ENCODE data around the gene RPL36AL.
"Not testable (repeated sequence)": the region's sequence is repeated elsewhere in the genome, so short reads cannot be mapped to it uniquely, and the experiment has no call there.

The RPL36AL gene

DNA sequence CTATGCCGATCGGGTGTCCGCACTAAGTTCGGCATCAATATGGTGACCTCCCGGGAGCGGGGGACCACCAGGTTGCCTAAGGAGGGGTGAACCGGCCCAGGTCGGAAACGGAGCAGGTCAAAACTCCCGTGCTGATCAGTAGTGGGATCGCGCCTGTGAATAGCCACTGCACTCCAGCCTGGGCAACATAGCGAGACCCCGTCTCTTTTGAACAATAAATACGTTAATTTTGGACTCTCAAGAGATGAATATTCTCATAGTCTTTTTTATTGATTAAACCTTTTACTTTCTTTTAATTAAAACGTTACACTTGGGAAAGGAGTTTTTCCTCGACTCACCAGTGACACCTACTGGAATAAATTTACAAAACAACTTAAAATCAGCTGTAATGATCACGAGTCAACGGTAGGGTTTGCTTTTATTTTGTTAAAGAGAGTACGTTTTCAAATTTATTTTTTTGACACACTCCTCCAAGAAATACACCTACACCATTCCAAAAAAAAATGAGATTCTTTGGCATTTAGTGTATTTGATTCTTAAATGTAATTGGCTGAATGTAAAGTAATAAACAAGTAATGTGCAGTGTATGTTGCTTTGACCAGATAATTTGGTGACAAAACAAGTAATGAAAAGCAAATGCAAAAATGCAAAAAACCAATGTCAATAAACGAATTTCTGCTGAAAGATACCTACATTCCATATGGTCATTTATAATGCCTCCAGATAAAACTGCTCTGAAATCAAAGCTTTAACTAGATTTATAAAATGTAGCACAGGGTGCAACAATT, 33.6 kb downstream of the RPL36AL start:
- peak overlapping the region; percentile 98 for H3K4me3 ChIP-seq
- peak overlapping the region; percentile 91 for H3K27ac ChIP-seq
- H3K9ac ChIP-seq (ENCODE audit: insufficient read length), result peak overlapping the region; percentile 72
- no peak for TF ChIP-seq EZH2 (IDR thresholded peaks at IDR 0.05)
- TF ChIP-seq POLR2AphosphoS5 (IDR thresholded peaks at IDR 0.05; ENCODE audit: borderline replicate concordance, low read depth, low read length), result no peak
- TF ChIP-seq FOXP2 (optimal IDR thresholded peaks at IDR 0.05; ENCODE audit: control extremely low read depth, extremely low read length, insufficient read depth), result no peak
- DNase-seq (ENCODE audit: low read depth, low spot score), result peak; percentile 90
- H3K9me3 ChIP-seq (ENCODE audit: low read depth, low read length), result no peaks in the 10 kb centered on the region
- H3K36me3 ChIP-seq (ENCODE audit: insufficient read depth, low read length), result peaks cover 39% of the 10 kb centered on the region

DNA sequence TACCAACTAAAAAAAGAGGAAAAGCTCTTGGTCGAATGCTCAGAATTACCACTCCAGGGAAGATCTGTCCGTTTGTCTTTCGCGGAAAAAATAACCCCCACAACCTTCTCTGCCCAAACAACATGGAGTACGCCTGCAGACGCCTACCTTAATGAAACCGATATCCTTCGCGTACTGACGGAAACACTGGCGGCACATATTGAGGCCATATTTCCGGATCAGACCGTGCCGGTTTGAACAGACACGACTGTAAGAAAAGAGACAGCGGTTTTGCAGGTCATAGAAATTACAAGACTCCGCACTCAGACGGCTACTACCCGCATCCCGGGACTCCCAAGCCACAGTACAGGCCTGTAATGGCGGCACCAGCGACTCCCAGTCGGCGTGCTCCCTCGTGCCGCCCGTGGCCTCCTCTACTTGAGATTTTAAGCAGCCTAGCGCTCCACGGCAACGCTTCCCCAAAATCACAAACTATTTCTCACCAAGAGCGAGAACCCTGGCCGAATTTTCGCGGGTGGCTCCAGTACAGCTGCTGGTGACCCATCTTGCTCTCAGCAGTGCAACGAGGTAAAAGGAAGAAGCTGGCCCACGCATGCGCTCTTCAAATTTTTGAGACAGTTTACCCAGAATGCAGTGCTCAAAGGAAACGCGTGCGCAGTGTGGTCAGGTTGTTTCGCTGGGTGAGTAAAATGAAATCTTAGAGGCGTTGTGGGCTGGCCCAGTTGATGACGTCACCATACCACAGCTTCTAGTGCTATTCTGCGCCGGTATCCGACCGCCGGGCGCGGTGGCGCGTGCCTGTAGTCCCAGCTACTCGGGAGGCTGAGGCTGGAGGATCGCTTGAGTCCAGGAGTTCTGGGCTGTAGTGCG, 34.4 kb downstream of the RPL36AL start, which contains the start of gene RPS29:
Gene RPS29, minus strand, starts transcription at position 578 of the 870 bp plus-strand sequence. Its CDS starts 34 bp downstream, at position 544.
- Histone ChIP-seq H3K27ac (peak within 1 kb of the TSS; percentile 91), H3K9me3 (ENCODE audit: low read depth, low read length) (no peaks in the 10 kb centered on the region), H3K36me3 (ENCODE audit: insufficient read depth, low read length) (peaks cover 43% of the 10 kb centered on the region), H3K9ac (ENCODE audit: insufficient read length) (peak within 1 kb of the TSS; percentile 99), H3K4me3 (peak within 1 kb of the TSS; percentile 98)
- DNase-seq (ENCODE audit: low read depth, low spot score), result peak; percentile 100
- TF ChIP-seq POLR2AphosphoS5 (IDR thresholded peaks at IDR 0.05; ENCODE audit: borderline replicate concordance, low read depth, low read length) (peak; percentile 98), FOXP2 (optimal IDR thresholded peaks at IDR 0.05; ENCODE audit: control extremely low read depth, extremely low read length, insufficient read depth) (no peak), EZH2 (IDR thresholded peaks at IDR 0.05) (no peak)

DNA sequence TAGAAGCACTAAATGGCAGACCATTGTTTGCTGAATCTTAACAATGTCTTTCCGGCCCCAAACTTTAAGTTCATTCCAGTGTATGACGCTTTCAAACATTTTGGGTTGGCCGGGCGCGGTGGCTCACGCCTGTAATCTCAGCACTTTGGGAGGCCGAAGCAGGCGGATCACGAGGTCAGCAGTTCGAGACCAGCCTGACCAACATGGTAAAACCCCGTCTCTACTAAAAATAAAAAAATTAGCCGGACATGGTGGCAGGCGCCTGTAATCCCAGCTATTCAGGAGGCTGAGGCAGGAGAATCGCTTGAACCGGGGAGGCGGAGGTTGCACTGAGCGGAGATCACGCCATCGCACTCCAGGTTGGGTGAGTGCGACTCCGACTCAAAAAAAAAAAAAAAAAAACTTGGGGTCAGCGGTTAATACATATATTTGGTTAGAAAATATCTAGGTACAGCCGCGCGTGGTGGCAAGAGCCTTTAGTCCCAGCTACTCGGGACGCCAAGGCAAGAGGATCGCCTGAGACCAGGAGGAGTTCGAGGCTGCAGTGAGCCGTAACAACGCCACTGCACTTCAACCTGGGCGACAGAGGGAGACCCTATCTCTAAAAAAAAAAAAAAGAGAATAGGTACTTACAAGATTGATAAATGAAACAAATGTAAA, 35.3 kb downstream of the RPL36AL start:
- not testable (repeated sequence) for H3K9me3 ChIP-seq (ENCODE audit: low read depth, low read length); DNase-seq (ENCODE audit: low read depth, low spot score)
- Histone ChIP-seq H3K4me3 (peak overlapping the region; percentile 98), H3K9ac (ENCODE audit: insufficient read length) (peak overlapping the region; percentile 99), H3K27ac (peak overlapping the region; percentile 87), H3K36me3 (ENCODE audit: insufficient read depth, low read length) (peaks cover 45% of the 10 kb centered on the region)

DNA sequence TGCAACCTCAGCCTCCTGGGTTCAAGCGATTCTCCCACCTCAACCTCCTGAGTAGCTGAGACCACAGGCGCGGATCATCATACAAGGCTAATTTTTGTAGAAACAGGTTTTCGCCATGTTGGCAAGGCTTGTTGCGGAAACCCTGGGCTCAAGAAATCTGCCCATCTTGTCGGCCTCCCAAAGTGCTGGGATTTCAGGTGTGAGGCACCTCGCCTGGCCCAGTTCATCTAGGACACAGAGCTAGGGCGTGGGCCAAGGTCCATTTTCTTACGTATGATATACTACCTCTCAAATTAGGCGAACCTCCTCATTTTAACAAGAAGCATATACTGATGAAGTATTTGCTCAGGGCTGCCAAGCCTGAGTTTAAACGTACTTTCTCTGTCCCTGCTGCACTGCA, 36.4 kb downstream of the RPL36AL start:
- DNase-seq (ENCODE audit: low read depth, low spot score), result no peak
- TF ChIP-seq FOXP2 (optimal IDR thresholded peaks at IDR 0.05; ENCODE audit: control extremely low read depth, extremely low read length, insufficient read depth) (no peak), POLR2AphosphoS5 (IDR thresholded peaks at IDR 0.05; ENCODE audit: borderline replicate concordance, low read depth, low read length) (no peak), EZH2 (IDR thresholded peaks at IDR 0.05) (no peak)
- Histone ChIP-seq H3K9me3 (ENCODE audit: low read depth, low read length) (no peaks in the 10 kb centered on the region), H3K9ac (ENCODE audit: insufficient read length) (peak overlapping the region; percentile 99), H3K27ac (peak overlapping the region; percentile 73), H3K4me3 (peak overlapping the region; percentile 98), H3K36me3 (ENCODE audit: insufficient read depth, low read length) (peaks cover 54% of the 10 kb centered on the region)

DNA sequence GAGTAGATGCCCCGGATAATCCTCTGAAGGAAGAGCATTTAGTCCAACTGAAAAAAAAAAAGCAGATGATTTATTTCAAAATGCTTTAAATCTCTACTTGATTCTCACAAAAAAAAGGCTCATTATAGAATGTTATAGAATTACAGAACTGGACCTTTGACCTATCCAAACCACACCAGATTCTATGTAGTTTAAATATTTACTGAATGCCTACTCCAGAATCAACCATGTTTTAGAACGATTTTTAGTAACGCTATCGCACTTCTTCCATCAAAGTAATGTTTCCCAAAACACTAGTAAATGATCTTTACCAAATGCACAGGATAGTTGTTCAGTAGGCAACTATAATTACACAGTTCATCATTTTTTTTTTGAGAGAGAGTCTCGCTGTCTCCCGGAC, 36.8 kb downstream of the RPL36AL start:
- no peak for DNase-seq (ENCODE audit: low read depth, low spot score)
- Histone ChIP-seq H3K9ac (ENCODE audit: insufficient read length) (peak overlapping the region; percentile 99), H3K4me3 (peak overlapping the region; percentile 98), H3K9me3 (ENCODE audit: low read depth, low read length) (no peaks in the 10 kb centered on the region), H3K27ac (peak overlapping the region; percentile 73), H3K36me3 (ENCODE audit: insufficient read depth, low read length) (peaks cover 58% of the 10 kb centered on the region)
- no peak for TF ChIP-seq EZH2 (IDR thresholded peaks at IDR 0.05)
- TF ChIP-seq FOXP2 (optimal IDR thresholded peaks at IDR 0.05; ENCODE audit: control extremely low read depth, extremely low read length, insufficient read depth), result no peak
- no peak for TF ChIP-seq POLR2AphosphoS5 (IDR thresholded peaks at IDR 0.05; ENCODE audit: borderline replicate concordance, low read depth, low read length)

DNA sequence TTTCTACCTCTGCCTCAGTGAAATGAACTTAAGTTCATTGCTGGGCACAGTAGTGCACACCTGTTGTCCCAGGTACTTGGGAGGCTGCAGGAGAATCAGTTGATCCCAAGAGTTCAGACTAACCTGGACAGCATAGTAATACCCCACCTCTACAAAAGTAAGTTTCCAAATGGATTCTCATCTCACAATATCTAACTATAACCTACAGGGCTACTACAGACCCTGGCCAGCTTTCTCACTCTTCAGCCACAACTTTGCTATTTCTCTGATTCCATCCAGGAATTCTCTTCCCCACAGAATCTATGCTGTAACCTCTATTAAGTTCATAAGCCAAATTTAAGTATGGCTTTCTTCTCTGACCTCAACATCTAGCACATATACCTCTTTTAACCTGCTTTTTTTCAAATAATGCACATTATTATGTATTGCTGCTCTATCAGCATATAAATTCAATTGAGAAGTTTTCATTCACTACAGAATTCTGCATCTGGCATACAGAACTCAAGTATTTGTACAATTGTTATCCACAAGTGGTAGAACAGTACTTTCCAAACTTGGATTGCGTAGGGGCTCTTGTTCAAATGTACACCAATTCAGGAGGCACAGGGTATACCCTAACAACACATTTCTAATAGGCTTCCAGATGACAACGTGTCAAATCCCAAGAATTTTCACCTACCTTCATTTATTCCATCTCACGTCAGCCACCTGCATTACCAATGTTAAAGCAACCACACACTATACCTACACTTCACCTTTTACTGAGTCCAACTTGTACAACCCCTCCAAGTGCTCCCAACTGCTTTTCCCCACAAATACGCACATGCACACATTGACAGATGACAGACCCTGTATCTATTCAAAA, 38.1 kb downstream of the RPL36AL start:
- peak overlapping the region; percentile 12 for H3K9ac ChIP-seq (ENCODE audit: insufficient read length)
- H3K36me3 ChIP-seq (ENCODE audit: insufficient read depth, low read length), result peaks cover 69% of the 10 kb centered on the region
- no peak overlapping the region for H3K4me3 ChIP-seq
- H3K27ac ChIP-seq, result peak overlapping the region; percentile 12; the same call in 1 of the 2 replicates
- no peaks in the 10 kb centered on the region for H3K9me3 ChIP-seq (ENCODE audit: low read depth, low read length)
- no peak for DNase-seq (ENCODE audit: low read depth, low spot score)
- peak; percentile 44; the same call in 1 of the 2 replicates for TF ChIP-seq POLR2AphosphoS5 (IDR thresholded peaks at IDR 0.05; ENCODE audit: borderline replicate concordance, low read depth, low read length)
- no peak for TF ChIP-seq FOXP2 (optimal IDR thresholded peaks at IDR 0.05; ENCODE audit: control extremely low read depth, extremely low read length, insufficient read depth)

DNA sequence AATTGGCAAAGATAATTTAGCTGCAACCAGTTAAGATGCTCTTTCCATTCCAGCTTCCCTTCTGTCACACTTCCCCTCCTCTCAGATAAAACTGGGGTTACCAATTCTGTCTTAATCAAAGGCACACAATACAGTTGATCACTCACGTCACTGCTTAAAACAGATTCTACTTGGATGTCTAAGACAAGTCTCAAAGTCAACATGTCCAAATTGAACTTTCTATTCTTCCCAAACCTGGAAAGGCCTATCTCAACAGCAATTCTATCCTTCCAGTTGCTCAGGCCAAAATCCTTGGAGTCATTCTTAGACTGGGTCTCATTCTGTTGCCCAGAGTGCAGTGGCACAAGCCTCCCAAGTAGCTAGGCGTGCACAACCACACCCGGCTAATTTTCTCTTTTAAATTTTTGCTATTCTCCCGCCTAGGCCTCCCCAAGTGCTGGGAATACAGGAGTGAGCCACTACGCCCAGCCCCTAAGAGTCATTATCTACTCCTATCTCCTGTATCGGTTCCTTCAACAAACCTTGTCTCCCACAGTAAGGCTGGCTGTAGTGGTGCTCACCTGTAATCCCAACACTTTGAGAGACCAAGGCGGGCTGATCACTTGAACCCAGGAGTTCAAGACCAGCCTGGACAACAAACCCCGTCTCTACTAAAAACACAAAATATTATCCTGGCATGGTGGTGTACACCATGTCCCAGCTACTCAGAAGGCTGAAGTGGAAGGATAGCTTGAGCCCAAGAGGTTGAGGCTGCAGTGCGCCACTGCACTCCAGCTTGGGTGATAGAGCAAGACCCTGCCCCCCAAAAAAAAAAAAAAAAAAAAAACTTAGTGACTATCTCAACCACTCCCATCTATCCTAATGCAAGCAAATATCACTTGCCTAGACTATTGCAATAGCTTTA, 39.0 kb downstream of the RPL36AL start:
- Histone ChIP-seq H3K9ac (ENCODE audit: insufficient read length) (no peak overlapping the region), H3K4me3 (no peak overlapping the region), H3K9me3 (ENCODE audit: low read depth, low read length) (no peaks in the 10 kb centered on the region), H3K36me3 (ENCODE audit: insufficient read depth, low read length) (peaks cover 78% of the 10 kb centered on the region), H3K27ac (peak overlapping the region; percentile 12; the same call in 1 of the 2 replicates)
- peak; percentile 49; the same call in 1 of the 2 replicates for TF ChIP-seq POLR2AphosphoS5 (IDR thresholded peaks at IDR 0.05; ENCODE audit: borderline replicate concordance, low read depth, low read length)
- TF ChIP-seq EZH2 (IDR thresholded peaks at IDR 0.05), result no peak
- no peak for DNase-seq (ENCODE audit: low read depth, low spot score)
